Heart left ventricle (tissue), 16 donors: ENCODE data around the gene DYNLT1. TPM values are rescaled to one million over a fixed set of nuclear protein-coding genes. Genes with fewer than 3 reads are reported as not detected.
A peak's percentile ranks its signal among the peaks of the same experiment; 100 is the strongest.
"Not testable (repeated sequence)": the region's sequence is repeated elsewhere in the genome, so short reads cannot be mapped to it uniquely, and the experiment has no call there.

Experiments used
- ATAC-seq, 4 donors: fragments of 200-7000 bp; cut with Tn5 transposase; one replicate each; pipeline ENCODE4 v1.9.1; 2020 to 2022; ENCODE audit warnings: moderate library complexity in 4 of 4, mild to moderate bottlenecking in 3 of 4, moderate number of reproducible peaks in 1 of 4
- DNase-seq, 5 donors: peaks; one replicate each; pipeline ENCODE4 v3.0.0-alpha.2; 2020
- H3K27ac ChIP-seq, 12 donors: fragments of 200-600 bp; sonication (generic) in 4 of 12; one replicate each; pipeline versions ENCODE4 v1.5.0 to v1.8.0; 2016 to 2022; ENCODE audit warnings: mild to moderate bottlenecking in 2 of 12
- H3K27me3 ChIP-seq, 9 donors: fragments of 200-600 bp; sonication (generic) in 2 of 9; one replicate each; pipeline versions ENCODE4 v1.5.1 to v1.8.0; 2016 to 2022; ENCODE audit warnings: mild to moderate bottlenecking in 3 of 9
- H3K36me3 ChIP-seq, 9 donors: fragments of 200-600 bp; sonication (generic) in 2 of 9; one replicate each; pipeline versions ENCODE4 v1.5.0 to v1.8.0; 2018 to 2022; ENCODE audit warnings: mild to moderate bottlenecking in 2 of 9
- H3K4me1 ChIP-seq, 12 donors: fragments of 200-600 bp; sonication (generic) in 4 of 12; one replicate each; pipeline versions ENCODE4 v1.5.0 to v1.8.0; 2016 to 2022; ENCODE audit warnings: mild to moderate bottlenecking in 3 of 12
- H3K4me3 ChIP-seq, 12 donors: fragments of 200-600 bp; sonication (generic) in 4 of 12; one replicate each; pipeline versions ENCODE4 v1.5.0 to v1.8.0; 2017 to 2022; ENCODE audit warnings: mild to moderate bottlenecking in 9 of 12, moderate library complexity in 4 of 12
- H3K9me3 ChIP-seq, 12 donors: fragments of 200-600 bp; sonication (generic) in 4 of 12; one replicate each; pipeline versions ENCODE4 v1.5.0 to v1.8.0; 2016 to 2022; ENCODE audit warnings: mild to moderate bottlenecking in 1 of 12
- CTCF ChIP-seq, 12 donors: fragments of 200-600 bp; sonication (generic) in 4 of 12; IDR thresholded peaks; one replicate each; pipeline versions ENCODE4 v1.5.0 to v1.8.0; 2018 to 2022; ENCODE audit warnings: antibody characterized with exemption in 12 of 12, mild to moderate bottlenecking in 5 of 12
- POLR2A ChIP-seq, 2 donors: fragments of 450-650 bp; IDR thresholded peaks; one replicate each; pipeline ENCODE4 v1.6.1; 2017; ENCODE audit warnings: antibody characterized with exemption in 2 of 2, mild to moderate bottlenecking in 2 of 2, moderate library complexity in 2 of 2
- WGBS, 4 donors: extraction: QIAGEN DNeasy Blood & Tissue Kit in 2 of 4; methylation state at CpG; one replicate each; pipeline versions ENCODE4 v1.1.5 to v1.1.7; 2013 to 2018; 5-methylcytosine and 5-hydroxymethylcytosine counted together
- intact Hi-C, 10 donors: fragments of 100-400 bp; cut with DNase I; formaldehyde crosslinking; loops; one replicate each; pipeline versions ENCODE4 v1.11.1 to v1.14.2; 2022
- polyA plus RNA-seq, 2 donors: library from polyadenylated mRNA; stranded (reverse); fragments of 200-250 nt; gene quantifications; one replicate each; pipeline ENCODE4 v1.2.3, GENCODE V29; 2013
- total RNA-seq, 9 donors: library from RNA; depleted of rRNA in 2 of 9; stranded (reverse); fragments of >200 nt in 2 of 9; fragmentation: NEBNext Ultra II Directional in 3 of 9; extraction: Animal tissue kit (Norgen Biotek cat#: 25700) in 3 of 9; gene quantifications; one replicate each; pipeline versions ENCODE4 v1.1.0 to v1.2.4, GENCODE V29; 2016 to 2023
- donor health status: ischemic (EF 13 %, LVEDD 7.1; RV severe dilation, severe dysfunction).
- donor health status: healthy with polysubstance abuse.
- donor health status: DM: no; HTN: yes; CAD: no.
- donor health status: DM: no; HTN: no; CAD: no.
- donor health status: ischemic (EF 25% LVEDD 6.9; RV normal size, moderate dysfunction).
- donor health status: ischemic (EF 25% LVEDD 5.7; RV mildly dilated, moderate dysfunction).
- donor health status: healthy.
- donor health status: DM: yes; HTN: yes; CAD: no.
- donor health status: ischemic (EF 35%, LVEDD 5.7; RV mildly dilated, moderate dysfunction).
- donor health status: nonischemic (EF 11% LVEDD 7.7; RV severe dilation, severe dysfunction).
- donor health status: DM: yes; HTN: yes; CAD: no.
- donor health status: PGD.
- donor health status: ischemic (EF 29% LVEDD 5.4; RV normal size, mild dysfunction).
- donor health status: nonischemic (EF 23%, LVEDD 6.1; RV moderate dilation, normal function).

The DYNLT1 gene
- total and polyA plus RNA-seq, 11 donors = 68.4 to 177 (median 125) TPM

- H3K27ac ChIP-seq = no peak overlapping the region
- DNase-seq = no peak
- WGBS, 4 donors = 50 to 69% (median 58%) methylated on average over 10 of the region's 10 CpGs
- TF ChIP-seq CTCF (IDR thresholded peaks at IDR 0.05) (peak in 8 of 12 donors; percentile 18 to 51 (median 33)), POLR2A (IDR thresholded peaks at IDR 0.05) (no peak)
- no peak for ATAC-seq
- peaks cover 0 to 39% (median 1%) of the 10 kb centered on the region in 12 donors for H3K4me1 ChIP-seq
- no peaks in the 10 kb centered on the region for H3K9me3 ChIP-seq
- intact Hi-C loops = no loop called here
- no peak overlapping the region for H3K4me3 ChIP-seq
- peaks cover 0 to 4% (median 0%) of the 10 kb centered on the region in 9 donors for H3K36me3 ChIP-seq
- H3K27me3 ChIP-seq = no peaks in the 10 kb centered on the region
Measured at GRCh38 chr6:158660333-158660754, 15.8 kb upstream of the DYNLT1 start.

GRCh38 chr6:158656986-158657385 lies 12.4 kb upstream of the DYNLT1 start:
- intact Hi-C loops = loop anchor here in 2 of 10 donors (5.0 kb wide), 1 partner anchor 35 kb away; no protein-coding TSS in a partner anchor
- H3K27ac ChIP-seq, DNase-seq, ATAC-seq, H3K36me3 ChIP-seq, H3K27me3 ChIP-seq, H3K4me3 ChIP-seq, H3K9me3 ChIP-seq: not testable (repeated sequence)
- WGBS, 4 donors = 86 to 94% (median 91%) methylated on average over 9 of the region's 9 CpGs
- peaks cover 0 to 54% (median 18%) of the 10 kb centered on the region in 12 donors for H3K4me1 ChIP-seq

GRCh38 chr6:158655569-158656450 lies 11.3 kb upstream of the DYNLT1 start:
- intact Hi-C loops = loop anchor here in 2 of 10 donors (5.0 kb wide), 1 partner anchor 36 kb away; no protein-coding TSS in a partner anchor
- no peak for TF ChIP-seq POLR2A (IDR thresholded peaks at IDR 0.05)
- no peak for TF ChIP-seq CTCF (IDR thresholded peaks at IDR 0.05)
- Histone ChIP-seq H3K36me3 (no peaks in the 10 kb centered on the region), H3K4me3 (no peak overlapping the region), H3K27me3 (no peaks in the 10 kb centered on the region), H3K4me1 (peaks cover 0 to 54% (median 18%) of the 10 kb centered on the region in 12 donors), H3K9me3 (no peaks in the 10 kb centered on the region), H3K27ac (peak overlapping the region in 2 of 12 donors; percentile 80 to 93)
- WGBS, 4 donors = 87 to 89% (median 88%) methylated on average over 21 to 22 of the region's 22 CpGs
- ATAC-seq (no peak), DNase-seq (no peak)

- peak overlapping the region in 10 of 12 donors; percentile 54 to 93 (median 80) for H3K27ac ChIP-seq
- peaks cover 0 to 46% (median 18%) of the 10 kb centered on the region in 12 donors for H3K4me1 ChIP-seq
- H3K27me3 ChIP-seq = no peaks in the 10 kb centered on the region
- peak in 1 of 4 donors; percentile 21 for ATAC-seq
- H3K9me3 ChIP-seq = no peaks in the 10 kb centered on the region
- 51 to 64% (median 56%) methylated on average over 10 of the region's 10 CpGs for WGBS, 4 donors
- H3K4me3 ChIP-seq = no peak overlapping the region
- TF ChIP-seq CTCF (IDR thresholded peaks at IDR 0.05) = no peak
- no peak for TF ChIP-seq POLR2A (IDR thresholded peaks at IDR 0.05)
- H3K36me3 ChIP-seq = no peaks in the 10 kb centered on the region
- intact Hi-C loops = loop anchor here in 2 of 10 donors (5.0 kb wide), 1 partner anchor 37 kb away; no protein-coding TSS in a partner anchor
- DNase-seq = no peak
Measured at GRCh38 chr6:158654960-158655489, 10.5 kb upstream of the DYNLT1 start.
